ENCODE measurements around the gene CHCHD6.

DNA sequence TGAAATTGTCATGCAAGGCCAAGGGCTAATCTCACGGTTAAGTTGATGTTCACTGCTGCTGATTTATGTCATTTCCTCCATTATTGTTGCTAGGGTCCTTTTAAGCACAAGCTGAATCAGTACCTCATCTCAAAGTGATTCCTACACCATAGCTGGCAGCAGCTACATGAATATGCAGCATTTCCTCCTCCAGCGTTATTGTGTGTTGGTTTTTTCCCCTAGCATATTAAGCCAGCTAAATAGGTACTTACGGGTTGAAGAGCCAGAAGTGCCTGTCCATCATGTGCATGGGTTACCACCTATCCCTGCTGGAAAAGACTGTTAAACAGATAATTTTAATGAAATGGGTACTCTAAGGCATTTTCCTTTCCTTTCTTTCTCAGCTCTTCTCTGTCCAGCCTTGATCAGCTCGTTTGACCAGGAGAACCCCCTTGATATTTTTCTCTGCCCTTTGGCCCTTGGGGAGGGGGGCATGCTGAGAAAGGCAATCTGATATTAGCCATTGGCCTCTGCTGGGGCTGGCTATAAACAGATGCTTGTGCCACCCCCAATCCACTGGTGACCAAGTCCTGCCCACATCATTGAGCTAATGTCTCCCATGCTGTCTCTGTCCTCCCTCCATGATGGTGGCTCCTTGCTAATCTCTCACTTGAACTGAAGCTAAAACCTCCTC lies 163.3 kb downstream of the CHCHD6 start:
- TF ChIP-seq, protein P1, sequence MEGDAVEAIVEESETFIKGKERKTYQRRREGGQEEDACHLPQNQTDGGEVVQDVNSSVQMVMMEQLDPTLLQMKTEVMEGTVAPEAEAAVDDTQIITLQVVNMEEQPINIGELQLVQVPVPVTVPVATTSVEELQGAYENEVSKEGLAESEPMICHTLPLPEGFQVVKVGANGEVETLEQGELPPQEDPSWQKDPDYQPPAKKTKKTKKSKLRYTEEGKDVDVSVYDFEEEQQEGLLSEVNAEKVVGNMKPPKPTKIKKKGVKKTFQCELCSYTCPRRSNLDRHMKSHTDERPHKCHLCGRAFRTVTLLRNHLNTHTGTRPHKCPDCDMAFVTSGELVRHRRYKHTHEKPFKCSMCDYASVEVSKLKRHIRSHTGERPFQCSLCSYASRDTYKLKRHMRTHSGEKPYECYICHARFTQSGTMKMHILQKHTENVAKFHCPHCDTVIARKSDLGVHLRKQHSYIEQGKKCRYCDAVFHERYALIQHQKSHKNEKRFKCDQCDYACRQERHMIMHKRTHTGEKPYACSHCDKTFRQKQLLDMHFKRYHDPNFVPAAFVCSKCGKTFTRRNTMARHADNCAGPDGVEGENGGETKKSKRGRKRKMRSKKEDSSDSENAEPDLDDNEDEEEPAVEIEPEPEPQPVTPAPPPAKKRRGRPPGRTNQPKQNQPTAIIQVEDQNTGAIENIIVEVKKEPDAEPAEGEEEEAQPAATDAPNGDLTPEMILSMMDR (IDR thresholded peaks at IDR 0.05; ENCODE audit: insufficient read depth, low read length, poor library complexity, severe bottlenecking): no peak
- TF ChIP-seq EZH2phosphoT487 (conservative IDR thresholded peaks at IDR 0.05; ENCODE audit: low read length): no peak
